ENCODE results near the gene PLA2G4A. TPM values are rescaled to one million over a fixed set of nuclear protein-coding genes. Genes with fewer than 3 reads are reported as not detected.
A peak's percentile ranks its signal among the peaks of the same experiment; 100 is the strongest.

Gene PLA2G4A
- total RNA-seq, result 1 to 10 TPM in 1 of 2 experiments, not detected in 1; 2.0 TPM

- ATAC-seq, result no peak
- Mint-ChIP-seq H3K9me3 (ENCODE audit: low read depth) (no peaks in the 10 kb centered on the region), H3K27ac (no peak within 1 kb of the TSS), H3K4me1 (peaks cover 3% of the 10 kb centered on the region), H3K4me3 (peak within 1 kb of the TSS; percentile 57), H3K36me3 (no peaks in the 10 kb centered on the region), H3K27me3 (peaks cover 9% of the 10 kb centered on the region)
- CTCF ChIA-PET, result no interaction called here
- DNase-seq, result no peak
Measured at GRCh38 chr1:186828611-186829454, at the start of gene PLA2G4A. Gene PLA2G4A (plus strand): TSS chr1:186828949. CDS start chr1:186854355, 25,406 bp downstream.

GRCh38 chr1:186780076-186780475 is 48.7 kb upstream of the PLA2G4A start:
- peaks cover under 1% of the 10 kb centered on the region for H3K9me3 Mint-ChIP-seq (ENCODE audit: low read depth)
- CTCF ChIA-PET, result no interaction called here
- H3K27me3 Mint-ChIP-seq, result no peaks in the 10 kb centered on the region
- peaks cover 2% of the 10 kb centered on the region for H3K4me1 Mint-ChIP-seq
- no peak overlapping the region for H3K27ac Mint-ChIP-seq
- H3K36me3 Mint-ChIP-seq, result no peaks in the 10 kb centered on the region
- ATAC-seq (no peak), DNase-seq (no peak)
- H3K4me3 Mint-ChIP-seq, result no peak overlapping the region

GRCh38 chr1:186781730-186782129 is 47.0 kb upstream of the PLA2G4A start:
- ATAC-seq (no peak), DNase-seq (no peak)
- H3K36me3 Mint-ChIP-seq, result no peaks in the 10 kb centered on the region
- CTCF ChIA-PET, result no interaction called here
- no peak overlapping the region for H3K27ac Mint-ChIP-seq
- H3K4me1 Mint-ChIP-seq, result no peaks in the 10 kb centered on the region
- no peaks in the 10 kb centered on the region for H3K9me3 Mint-ChIP-seq (ENCODE audit: low read depth)
- no peak overlapping the region for H3K4me3 Mint-ChIP-seq
- no peaks in the 10 kb centered on the region for H3K27me3 Mint-ChIP-seq

- H3K36me3 Mint-ChIP-seq, result no peaks in the 10 kb centered on the region
- CTCF ChIA-PET, result no interaction called here
- H3K9me3 Mint-ChIP-seq (ENCODE audit: low read depth), result no peaks in the 10 kb centered on the region
- DNase-seq (no peak), ATAC-seq (no peak)
- H3K27me3 Mint-ChIP-seq, result no peaks in the 10 kb centered on the region
- H3K4me1 Mint-ChIP-seq, result no peaks in the 10 kb centered on the region
- H3K27ac Mint-ChIP-seq, result no peak overlapping the region
- no peak overlapping the region for H3K4me3 Mint-ChIP-seq
Measured at GRCh38 chr1:186782791-186783190, 46.0 kb upstream of the PLA2G4A start.

- ATAC-seq (no peak), DNase-seq (no peak)
- CTCF ChIA-PET, result no interaction called here
- Mint-ChIP-seq H3K4me3 (no peak overlapping the region), H3K27me3 (no peaks in the 10 kb centered on the region), H3K36me3 (no peaks in the 10 kb centered on the region), H3K27ac (no peak overlapping the region), H3K4me1 (no peaks in the 10 kb centered on the region), H3K9me3 (ENCODE audit: low read depth) (no peaks in the 10 kb centered on the region)
Measured at GRCh38 chr1:186783193-186783592, 45.6 kb upstream of the PLA2G4A start.

- H3K4me1 Mint-ChIP-seq, result no peaks in the 10 kb centered on the region
- CTCF ChIA-PET, result no interaction called here
- no peaks in the 10 kb centered on the region for H3K36me3 Mint-ChIP-seq
- DNase-seq (no peak), ATAC-seq (no peak)
- H3K9me3 Mint-ChIP-seq (ENCODE audit: low read depth), result no peaks in the 10 kb centered on the region
- no peak overlapping the region for H3K4me3 Mint-ChIP-seq
- H3K27me3 Mint-ChIP-seq, result no peaks in the 10 kb centered on the region
- no peak overlapping the region for H3K27ac Mint-ChIP-seq
Measured at GRCh38 chr1:186785503-186785902, 43.2 kb upstream of the PLA2G4A start.

- Mint-ChIP-seq H3K36me3 (no peaks in the 10 kb centered on the region), H3K9me3 (ENCODE audit: low read depth) (no peaks in the 10 kb centered on the region), H3K4me3 (no peak overlapping the region), H3K27me3 (no peaks in the 10 kb centered on the region), H3K27ac (no peak overlapping the region), H3K4me1 (no peaks in the 10 kb centered on the region)
- ATAC-seq (no peak), DNase-seq (no peak)
- CTCF ChIA-PET, result no interaction called here
Measured at GRCh38 chr1:186790101-186790500, 38.6 kb upstream of the PLA2G4A start.

- H3K4me3 Mint-ChIP-seq, result no peak overlapping the region
- DNase-seq (no peak), ATAC-seq (no peak)
- no peaks in the 10 kb centered on the region for H3K4me1 Mint-ChIP-seq
- no peaks in the 10 kb centered on the region for H3K36me3 Mint-ChIP-seq
- H3K27ac Mint-ChIP-seq, result no peak overlapping the region
- CTCF ChIA-PET, result no interaction called here
- H3K9me3 Mint-ChIP-seq (ENCODE audit: low read depth), result no peaks in the 10 kb centered on the region
- no peaks in the 10 kb centered on the region for H3K27me3 Mint-ChIP-seq
Measured at GRCh38 chr1:186792870-186793581, 35.7 kb upstream of the PLA2G4A start.

GRCh38 chr1:186793582-186793927 is 35.2 kb upstream of the PLA2G4A start:
- H3K4me1 Mint-ChIP-seq, result no peaks in the 10 kb centered on the region
- H3K9me3 Mint-ChIP-seq (ENCODE audit: low read depth), result no peaks in the 10 kb centered on the region
- no peak overlapping the region for H3K4me3 Mint-ChIP-seq
- H3K27me3 Mint-ChIP-seq, result no peaks in the 10 kb centered on the region
- H3K27ac Mint-ChIP-seq, result no peak overlapping the region
- DNase-seq (no peak), ATAC-seq (no peak)
- CTCF ChIA-PET, result no interaction called here
- no peaks in the 10 kb centered on the region for H3K36me3 Mint-ChIP-seq

GRCh38 chr1:186798960-186799688 is 29.6 kb upstream of the PLA2G4A start:
- Mint-ChIP-seq H3K4me1 (no peaks in the 10 kb centered on the region), H3K36me3 (no peaks in the 10 kb centered on the region), H3K4me3 (no peak overlapping the region), H3K9me3 (ENCODE audit: low read depth) (no peaks in the 10 kb centered on the region), H3K27ac (no peak overlapping the region), H3K27me3 (no peaks in the 10 kb centered on the region)
- no peak for ATAC-seq
- CTCF ChIA-PET, result no interaction called here
- DNase-seq, result no peak

- CTCF ChIA-PET, result no interaction called here
- Mint-ChIP-seq H3K36me3 (no peaks in the 10 kb centered on the region), H3K27ac (no peak overlapping the region), H3K4me1 (no peaks in the 10 kb centered on the region), H3K9me3 (ENCODE audit: low read depth) (no peaks in the 10 kb centered on the region), H3K27me3 (no peaks in the 10 kb centered on the region), H3K4me3 (no peak overlapping the region)
- ATAC-seq (no peak), DNase-seq (no peak)
Measured at GRCh38 chr1:186799689-186800054, 29.1 kb upstream of the PLA2G4A start.

GRCh38 chr1:186802388-186802787 is 26.4 kb upstream of the PLA2G4A start:
- Mint-ChIP-seq H3K27me3 (no peaks in the 10 kb centered on the region), H3K36me3 (no peaks in the 10 kb centered on the region), H3K4me3 (no peak overlapping the region), H3K9me3 (ENCODE audit: low read depth) (no peaks in the 10 kb centered on the region), H3K4me1 (no peaks in the 10 kb centered on the region), H3K27ac (no peak overlapping the region)
- DNase-seq (no peak), ATAC-seq (no peak)
- CTCF ChIA-PET, result no interaction called here

GRCh38 chr1:186804679-186805078 is 24.1 kb upstream of the PLA2G4A start:
- DNase-seq, result no peak
- Mint-ChIP-seq H3K27me3 (no peaks in the 10 kb centered on the region), H3K4me3 (no peak overlapping the region), H3K27ac (no peak overlapping the region), H3K9me3 (ENCODE audit: low read depth) (no peaks in the 10 kb centered on the region), H3K36me3 (no peaks in the 10 kb centered on the region), H3K4me1 (no peaks in the 10 kb centered on the region)
- CTCF ChIA-PET, result no interaction called here
- no peak for ATAC-seq

GRCh38 chr1:186806477-186806876 is 22.3 kb upstream of the PLA2G4A start:
- no peak overlapping the region for H3K4me3 Mint-ChIP-seq
- no peaks in the 10 kb centered on the region for H3K36me3 Mint-ChIP-seq
- no peak for DNase-seq
- H3K4me1 Mint-ChIP-seq, result no peaks in the 10 kb centered on the region
- CTCF ChIA-PET, result interaction anchor here (0.8 to 0.9 kb wide), 2 partner anchors 83 to 201 kb away, joined by 3 read pairs; no protein-coding TSS in a partner anchor
- H3K9me3 Mint-ChIP-seq (ENCODE audit: low read depth), result no peaks in the 10 kb centered on the region
- no peak for ATAC-seq
- H3K27ac Mint-ChIP-seq, result no peak overlapping the region
- H3K27me3 Mint-ChIP-seq, result no peaks in the 10 kb centered on the region

All from activated CD8-positive, alpha-beta memory T cell treated with anti-CD3 and anti-CD28 coated beads, Interleukin-2, amount 10 ng/mL, durations not matched to agents 7 days and 5 days (primary cell).